Hematopoietic multipotent progenitor cell treated with erythropoietin and hydrocortisone succinate and interleukin-3 and kit ligand, for 6 days (in vitro differentiated cells): ENCODE measurements around the gene CRTC1.

Experiments
- DNase-seq: peaks from one replicate; pipeline ENCODE4 v3.0.0-alpha.2; 2015

Gene CRTC1, protein sequence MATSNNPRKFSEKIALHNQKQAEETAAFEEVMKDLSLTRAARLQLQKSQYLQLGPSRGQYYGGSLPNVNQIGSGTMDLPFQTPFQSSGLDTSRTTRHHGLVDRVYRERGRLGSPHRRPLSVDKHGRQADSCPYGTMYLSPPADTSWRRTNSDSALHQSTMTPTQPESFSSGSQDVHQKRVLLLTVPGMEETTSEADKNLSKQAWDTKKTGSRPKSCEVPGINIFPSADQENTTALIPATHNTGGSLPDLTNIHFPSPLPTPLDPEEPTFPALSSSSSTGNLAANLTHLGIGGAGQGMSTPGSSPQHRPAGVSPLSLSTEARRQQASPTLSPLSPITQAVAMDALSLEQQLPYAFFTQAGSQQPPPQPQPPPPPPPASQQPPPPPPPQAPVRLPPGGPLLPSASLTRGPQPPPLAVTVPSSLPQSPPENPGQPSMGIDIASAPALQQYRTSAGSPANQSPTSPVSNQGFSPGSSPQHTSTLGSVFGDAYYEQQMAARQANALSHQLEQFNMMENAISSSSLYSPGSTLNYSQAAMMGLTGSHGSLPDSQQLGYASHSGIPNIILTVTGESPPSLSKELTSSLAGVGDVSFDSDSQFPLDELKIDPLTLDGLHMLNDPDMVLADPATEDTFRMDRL

DNA sequence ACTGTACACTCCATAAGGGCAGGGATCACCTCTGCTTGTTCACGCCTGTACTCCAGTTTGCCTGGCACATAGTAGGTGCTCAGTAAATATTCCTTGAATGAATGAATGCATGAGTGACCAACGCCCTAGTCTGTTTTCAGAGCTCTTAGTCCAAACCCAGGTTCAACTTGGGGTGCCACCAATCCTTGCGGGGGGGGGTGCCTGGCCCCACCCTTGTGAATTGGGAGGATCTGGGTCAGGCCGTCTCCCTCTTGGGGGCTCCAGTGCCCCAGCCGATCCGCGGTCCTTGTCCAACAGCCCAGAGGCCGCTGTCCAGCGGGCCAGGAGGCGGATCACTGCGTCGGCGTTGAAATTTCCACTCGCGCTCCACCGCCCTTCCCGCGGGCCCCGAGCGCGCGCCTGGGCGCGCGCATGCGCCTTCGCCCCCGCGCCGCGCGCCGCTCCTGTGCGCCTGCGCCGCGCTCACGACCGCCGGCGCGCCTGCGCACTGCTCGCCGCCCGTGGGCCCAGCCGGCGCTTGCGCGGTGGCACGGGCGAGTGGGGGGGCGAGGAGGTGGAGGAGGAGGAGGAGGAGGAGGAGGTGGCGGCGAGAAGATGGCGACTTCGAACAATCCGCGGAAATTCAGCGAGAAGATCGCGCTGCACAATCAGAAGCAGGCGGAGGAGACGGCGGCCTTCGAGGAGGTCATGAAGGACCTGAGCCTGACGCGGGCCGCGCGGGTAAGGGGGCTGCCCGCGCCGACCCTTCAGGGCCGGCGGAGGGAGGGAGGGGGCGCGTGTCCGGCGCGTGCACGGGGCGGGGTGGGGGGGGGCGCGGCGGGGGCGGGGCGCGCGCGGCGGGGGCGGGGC is at the start of gene CRTC1:
Gene CRTC1, plus strand, starts transcription at position 572 of the 849 bp plus-strand sequence. Its CDS starts 23 bp downstream, at position 595.
- peak; percentile 92 for DNase-seq

DNA sequence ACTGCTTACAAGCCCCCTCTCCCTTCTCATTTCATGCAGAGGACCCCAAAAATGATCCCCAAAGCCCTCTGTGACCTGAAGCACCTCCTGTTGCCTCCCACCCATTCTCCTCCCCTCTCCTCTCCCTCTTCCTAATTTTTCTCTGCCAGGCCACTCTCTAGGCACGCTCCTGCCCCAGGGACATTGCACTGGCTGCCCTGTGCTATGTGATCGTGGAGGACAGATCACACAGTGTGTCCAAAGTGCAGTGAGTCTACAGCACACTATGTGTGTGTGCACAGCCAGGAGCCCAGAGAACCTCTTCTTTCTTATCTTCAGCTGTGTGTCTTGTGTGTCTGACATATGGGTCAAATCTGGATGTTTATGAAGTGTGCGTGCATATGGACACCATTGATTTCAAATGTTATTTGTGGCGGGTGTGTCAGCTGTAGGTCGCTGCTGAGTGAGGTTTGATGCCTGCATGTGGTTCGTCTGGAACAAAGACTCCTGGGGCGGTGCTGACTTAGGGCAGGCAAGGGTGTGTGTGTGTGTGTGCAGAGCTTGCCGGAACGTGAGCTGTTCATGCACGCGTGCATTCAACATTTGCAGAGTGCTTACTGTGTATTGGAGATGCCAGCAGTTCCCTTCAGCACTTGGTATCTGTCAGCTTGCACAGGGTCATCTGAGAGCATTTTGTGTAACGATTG is 48.7 kb upstream of the CRTC1 start:
- no peak for DNase-seq

DNA sequence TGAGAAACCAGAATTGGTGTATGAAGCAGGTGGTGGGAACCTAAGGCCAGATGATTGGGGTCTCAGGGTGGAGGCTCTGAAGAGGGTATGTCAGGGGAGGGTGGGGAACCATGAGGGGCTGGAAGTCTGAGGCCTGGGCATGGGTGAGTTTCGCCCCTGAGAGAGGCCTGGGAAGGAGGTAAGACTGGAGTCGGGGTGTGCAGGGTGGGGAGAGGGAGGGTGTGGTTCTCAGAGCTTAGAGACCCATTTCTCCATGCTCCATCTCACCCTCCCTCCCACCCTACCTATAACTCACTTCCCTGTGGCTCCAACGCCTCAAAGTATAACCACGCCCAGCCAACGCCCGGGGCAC is 47.7 kb upstream of the CRTC1 start:
- DNase-seq = no peak

DNA sequence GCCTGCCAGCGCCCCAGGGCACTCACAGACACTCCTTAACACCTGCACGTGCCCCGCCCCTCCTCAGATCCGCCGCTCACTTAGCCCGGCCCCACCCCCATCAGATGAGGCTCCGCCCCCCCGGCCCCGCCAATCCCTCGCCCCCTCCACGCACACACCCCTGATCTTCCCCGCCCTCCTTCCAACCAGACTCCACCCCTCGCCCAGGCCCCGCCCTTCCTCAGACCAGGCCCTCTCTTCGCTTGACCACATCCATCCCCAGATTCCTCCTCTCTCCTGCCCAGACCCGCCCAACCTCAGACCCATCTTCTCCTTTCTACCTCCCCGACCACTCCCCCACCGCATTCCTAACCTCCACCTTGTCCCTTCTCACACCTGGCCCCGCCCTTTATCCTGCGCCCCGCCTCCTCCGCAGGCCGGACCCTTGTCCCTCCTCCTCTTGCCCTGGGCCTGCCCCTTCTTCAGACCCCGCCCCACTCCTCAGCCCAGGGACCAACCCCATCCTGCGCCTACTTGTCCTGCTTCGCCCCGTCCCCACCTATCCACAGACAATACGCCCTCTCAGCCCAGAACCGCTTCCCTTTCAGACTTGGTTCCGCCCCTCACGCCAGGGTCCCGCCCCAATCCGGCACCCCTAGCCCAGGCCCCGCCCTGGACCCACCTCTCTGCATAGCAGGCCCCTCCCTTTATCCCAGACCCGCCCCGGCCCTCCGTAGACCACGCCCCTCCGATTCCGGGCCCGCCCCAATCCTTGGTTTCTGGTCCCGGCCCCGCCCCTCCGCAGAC is 47.1 kb upstream of the CRTC1 start:
- DNase-seq = peak; percentile 99

DNA sequence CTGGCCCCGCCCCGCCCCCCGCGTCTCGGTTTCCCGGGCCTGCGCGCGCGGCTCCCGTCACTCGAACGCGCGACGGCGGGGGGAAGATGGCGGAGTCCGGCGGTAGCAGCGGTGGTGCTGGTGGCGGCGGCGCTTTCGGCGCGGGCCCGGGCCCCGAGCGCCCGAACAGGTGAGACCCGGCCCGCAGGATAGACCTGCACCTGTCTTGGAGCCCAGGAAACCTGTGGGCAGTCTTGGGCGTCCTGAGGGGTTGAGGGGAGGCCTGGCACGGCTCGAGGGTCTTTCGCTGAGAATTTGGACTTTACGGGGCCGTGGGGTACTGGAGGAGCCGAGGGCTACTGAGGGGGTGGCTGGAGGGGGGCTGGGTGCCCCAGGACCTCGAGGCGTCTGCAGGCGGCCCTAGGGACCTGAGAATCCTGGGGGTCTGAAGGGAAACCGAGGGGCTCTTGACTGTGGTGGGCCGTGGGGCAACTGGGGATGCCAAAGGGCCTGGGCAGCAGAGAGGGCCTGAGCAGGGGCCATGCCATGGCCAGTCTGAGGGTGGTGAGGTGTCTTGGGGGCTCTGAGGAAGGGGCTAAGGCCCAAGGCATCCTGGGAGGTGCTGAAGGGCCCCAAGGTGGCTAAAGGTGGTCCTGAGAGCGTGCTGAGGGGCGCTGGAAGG is 46.4 kb upstream of the CRTC1 start, which contains the start of gene KLHL26:
Gene KLHL26, plus strand, starts transcription at position 60 of the 661 bp plus-strand sequence. Its CDS starts 27 bp downstream, at position 87.
- DNase-seq = no peak

DNA sequence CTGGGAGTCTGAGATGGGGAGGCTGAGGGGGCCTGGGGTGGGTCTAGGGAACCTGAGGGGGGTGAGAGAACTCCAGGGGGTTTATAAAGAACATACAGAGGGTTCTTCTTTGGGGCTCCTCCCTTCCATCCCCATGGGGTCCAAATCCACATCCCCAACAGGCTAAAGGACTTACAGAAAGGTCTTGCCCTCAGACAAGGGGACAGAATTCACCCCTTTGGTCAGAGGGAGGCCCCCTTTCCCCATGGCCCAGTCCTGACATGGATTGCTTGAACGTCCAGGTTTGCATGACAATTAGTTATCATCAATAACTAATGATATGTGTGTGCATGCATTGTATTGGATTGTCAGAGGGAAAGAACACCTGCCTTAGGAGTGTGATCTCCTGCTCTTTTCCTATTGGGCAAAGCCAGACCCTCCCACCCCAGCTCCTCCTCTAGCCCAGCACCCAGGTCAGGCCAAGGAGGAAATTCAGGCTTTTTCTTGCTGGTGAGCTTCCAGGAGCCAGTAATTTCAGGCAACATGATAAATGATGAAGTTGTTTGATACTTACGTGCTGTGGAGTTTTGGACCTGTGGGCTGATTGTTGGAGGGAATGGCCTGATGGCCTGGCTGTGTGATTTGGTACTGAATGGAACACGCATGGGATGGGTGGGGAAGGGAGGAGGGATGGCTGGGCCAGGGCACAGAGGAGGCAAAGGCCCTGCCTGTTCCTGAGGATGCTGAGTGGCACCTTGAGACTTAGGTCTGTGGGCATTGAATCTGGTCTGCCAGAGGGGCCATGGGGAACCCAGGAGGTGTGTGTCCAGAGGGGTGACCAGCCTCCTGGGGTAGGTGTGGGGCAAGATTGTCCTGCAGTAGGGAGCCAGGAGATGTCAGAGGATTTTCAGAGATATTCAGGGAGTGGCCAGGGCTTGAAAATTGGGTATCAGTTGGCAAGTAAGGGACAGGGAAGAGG is 45.5 kb upstream of the CRTC1 start:
- DNase-seq = peak; percentile 50

DNA sequence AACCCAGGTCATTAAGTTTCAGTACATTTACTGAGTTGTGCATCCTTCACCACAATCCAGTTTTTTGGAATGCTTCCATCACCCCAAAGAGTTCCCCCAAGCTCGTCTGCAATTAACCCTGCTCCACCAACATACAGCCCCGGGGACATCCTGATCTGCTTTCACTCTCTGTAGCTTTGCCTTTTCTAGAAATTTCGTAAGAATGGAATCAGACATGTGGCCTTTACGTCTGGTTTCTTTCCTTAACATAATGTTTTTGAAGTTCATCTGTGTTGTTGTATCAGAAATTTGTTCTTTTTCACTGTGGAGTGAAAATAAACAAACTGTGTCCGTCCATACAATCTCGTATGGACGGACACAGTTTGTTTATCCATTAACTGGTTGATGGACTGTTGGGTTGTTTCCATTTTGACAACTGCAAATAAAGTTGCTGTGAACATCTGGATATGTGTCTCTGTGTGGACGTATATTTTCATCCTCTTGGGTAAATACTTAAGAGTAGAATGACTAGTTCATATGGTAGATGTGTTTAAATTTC is 43.7 kb upstream of the CRTC1 start:
- DNase-seq = no peak

DNA sequence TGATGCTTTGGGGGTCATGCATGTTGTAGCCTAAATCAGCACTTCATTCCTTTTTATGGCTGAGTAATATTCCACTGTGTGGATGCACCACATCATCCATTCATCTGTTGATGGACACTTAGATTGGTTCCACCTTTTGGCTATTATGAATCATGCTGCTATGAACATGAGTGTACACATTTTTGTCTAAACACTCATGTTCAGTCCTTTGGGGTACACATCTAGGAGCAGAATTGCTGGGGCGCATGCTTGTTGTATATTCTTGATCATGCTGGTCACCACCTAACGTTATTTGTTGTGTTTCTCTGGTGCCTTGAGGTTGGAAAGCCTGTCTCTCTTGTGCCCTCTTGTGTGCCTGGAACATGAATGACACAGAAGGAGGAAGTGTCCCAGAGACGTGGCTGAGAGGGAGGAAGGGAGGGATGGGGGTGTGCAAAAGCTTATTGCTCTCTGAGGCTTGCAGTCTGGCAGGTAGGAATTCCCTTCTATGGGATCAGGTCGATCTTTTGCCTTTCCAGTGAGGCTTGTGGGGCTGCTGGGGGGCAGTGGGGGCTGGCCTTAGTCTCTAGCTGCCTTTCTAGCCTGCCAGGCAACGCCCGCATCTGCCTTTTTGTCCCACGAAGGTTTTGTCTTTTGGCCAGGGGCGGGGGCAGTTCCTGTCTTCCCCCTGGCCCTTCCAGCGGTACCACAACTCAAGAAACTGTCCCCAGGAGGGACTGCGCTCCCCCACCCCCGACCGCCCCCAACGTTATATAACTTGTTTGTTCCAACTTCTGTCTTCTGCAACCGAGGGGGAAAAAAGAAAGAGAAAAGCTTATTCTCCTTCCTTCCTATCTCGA is 39.1 kb upstream of the CRTC1 start:
- DNase-seq = peak; percentile 79

DNA sequence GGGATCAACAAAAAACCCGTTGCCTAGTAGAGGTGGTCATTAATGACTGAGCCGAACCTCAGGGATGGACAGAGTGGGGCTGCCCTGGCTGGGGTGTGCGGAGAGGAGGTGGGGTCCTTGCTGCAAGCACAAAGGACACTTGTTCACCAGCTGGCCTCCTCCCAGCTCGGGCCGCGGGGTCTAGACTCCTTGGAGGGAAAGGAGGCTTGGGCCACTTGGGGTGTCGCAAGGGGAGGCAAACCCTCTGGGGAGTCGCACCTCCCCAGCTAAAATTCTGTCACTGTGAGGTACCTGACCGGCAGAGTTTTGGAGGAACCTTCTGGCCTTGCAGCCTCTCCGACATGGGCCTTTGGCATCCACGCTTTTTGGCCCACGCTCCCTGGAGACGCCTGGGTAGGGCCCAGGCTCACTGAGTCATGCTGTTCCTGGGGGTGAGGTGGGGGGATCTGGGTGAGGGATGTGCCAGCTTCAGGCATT is 38.4 kb upstream of the CRTC1 start:
- no peak for DNase-seq

DNA sequence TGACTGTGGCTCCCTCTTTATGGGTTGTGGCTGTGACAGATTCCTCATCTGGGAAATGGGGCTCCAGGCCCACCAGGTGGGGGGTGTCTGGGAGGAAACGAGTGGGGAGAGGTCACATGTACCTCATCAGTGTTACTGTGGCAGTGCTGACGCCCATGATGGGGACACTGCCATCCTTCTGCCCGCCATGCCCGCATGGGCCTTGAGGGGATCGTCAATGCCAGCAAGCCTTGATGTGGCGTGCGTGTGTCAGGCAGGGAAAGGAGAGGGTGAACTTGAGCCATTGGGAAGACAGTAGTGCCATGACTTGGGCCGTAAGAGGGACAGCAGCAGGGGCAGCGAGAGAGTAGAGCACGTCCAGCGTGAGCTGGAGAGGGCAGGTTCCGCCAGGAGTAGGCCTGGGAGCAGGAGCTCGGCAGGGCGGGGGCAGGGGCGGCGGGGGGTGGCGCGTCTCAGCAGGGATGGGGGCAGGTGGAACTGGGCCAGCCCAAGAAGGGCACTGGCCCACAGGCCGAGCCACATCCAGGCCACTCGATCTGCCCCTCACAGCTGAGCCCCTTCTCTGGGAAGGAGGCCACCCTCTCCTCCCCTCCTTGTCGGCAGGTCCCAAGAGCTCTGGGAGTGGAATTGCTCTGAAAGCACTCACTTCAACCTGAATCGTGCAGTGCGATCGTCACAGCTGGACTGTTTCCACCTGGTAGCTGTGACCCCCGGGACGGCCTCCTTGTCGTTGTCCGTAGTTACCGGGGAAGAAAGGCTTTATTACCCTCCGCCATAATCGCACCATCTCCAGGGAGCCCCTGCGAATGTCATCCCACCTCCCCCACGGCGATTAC is 36.7 kb upstream of the CRTC1 start:
- no peak for DNase-seq

DNA sequence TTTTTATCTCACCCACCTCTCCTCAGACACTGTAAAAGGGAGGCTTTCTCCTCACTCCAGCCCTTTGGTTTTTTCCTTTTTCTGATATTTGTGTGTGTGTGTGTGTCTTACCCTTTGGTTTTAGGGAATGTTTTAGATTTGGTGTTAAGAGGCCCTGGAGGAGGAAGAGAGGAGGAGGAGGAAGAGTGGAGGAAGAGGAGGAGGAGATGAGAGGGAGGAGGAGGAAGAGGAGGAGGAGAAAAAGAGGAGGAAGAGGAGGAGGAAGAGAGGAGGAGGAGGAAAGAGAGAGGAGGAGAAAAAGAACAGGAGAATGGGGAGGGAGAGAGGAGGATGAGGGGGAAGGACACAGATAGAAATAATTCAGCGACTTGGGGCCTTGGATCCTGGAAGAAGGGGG is 36.1 kb upstream of the CRTC1 start:
- no peak for DNase-seq

DNA sequence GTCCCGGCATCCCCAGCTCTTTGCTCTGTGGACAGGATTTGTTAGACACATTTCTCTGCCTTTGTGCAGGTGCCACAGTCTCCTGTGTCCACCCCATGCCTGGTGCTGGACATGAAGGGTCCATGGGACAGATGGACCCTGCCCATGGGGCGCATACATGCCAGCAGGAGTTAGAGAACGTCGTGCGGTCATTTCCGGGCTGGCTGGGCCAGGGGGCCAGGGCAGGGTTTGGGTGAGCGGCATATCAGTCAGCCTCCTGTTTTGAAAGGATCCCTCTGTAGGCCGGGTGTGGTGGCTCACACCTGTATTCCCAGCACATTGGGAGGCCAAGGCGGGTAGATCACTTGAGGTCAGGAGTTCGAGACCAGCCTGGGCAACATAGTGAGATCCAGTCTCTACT is 35.7 kb upstream of the CRTC1 start:
- DNase-seq = no peak

DNA sequence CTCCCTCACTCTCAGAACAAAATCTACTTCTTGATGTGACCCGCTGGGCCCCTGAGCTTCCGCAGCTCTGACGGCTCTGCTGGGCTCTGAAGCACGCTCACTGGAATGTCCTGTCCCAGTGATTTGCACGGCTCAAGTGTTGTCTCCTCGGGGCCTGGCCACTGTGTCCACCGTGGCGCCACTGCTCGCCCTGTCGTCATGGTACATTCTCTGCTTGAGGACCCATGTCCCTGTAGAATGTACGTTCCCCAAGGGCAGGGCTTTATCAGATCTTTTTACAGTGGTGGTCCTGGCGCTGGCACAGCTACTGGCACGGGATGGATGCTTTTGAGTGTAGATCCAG is 34.5 kb upstream of the CRTC1 start:
- DNase-seq = no peak

DNA sequence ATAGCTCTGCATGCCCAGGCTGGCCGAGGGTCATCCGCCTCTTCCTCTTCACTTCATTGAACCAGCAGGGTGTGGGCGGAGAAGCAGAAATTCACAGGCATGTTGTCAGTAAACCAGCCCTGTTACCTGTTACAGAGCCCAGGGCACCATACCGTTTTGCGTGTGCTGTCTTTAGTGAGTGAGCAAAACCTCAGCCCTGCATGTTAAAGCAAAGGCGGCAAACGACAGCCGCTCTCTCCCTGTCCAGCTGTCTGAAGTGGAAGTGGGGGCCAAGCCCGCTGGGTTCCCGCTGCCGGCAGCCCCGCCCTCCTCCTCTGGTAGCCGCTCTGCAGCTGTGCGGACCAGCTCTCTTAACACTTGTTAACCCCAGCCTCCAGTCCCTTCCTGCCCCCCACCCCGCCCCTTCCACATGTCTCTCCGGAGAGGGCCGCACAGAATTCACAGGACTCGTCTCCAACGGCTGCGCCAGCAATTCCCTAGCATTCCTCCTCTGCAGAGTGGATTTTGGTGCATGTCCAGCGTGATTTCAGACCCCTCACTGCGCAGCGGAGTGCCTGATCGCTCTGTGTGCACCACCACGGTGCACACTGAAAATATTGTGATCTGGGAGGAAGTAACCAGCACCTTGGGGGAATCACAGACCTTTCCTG is 34.0 kb upstream of the CRTC1 start:
- DNase-seq = peak; percentile 57

DNA sequence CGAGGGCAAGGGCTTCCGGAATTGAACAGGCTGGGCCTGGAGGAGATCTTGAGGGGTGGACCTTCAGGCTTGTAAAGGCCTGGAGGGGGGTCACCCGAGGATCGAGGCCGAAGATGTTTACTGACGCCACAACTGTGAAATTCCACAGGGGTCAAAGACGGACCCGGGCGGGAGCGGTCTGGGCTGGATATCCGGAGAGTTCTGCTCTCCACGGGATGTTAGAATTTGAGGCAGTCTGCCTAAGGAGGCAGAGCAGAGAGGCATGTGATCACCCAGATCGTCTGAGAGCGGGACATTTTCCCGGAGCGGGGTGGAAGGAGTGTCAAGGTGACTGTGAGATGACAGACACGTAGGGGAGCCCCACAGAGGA is 33.5 kb upstream of the CRTC1 start:
- DNase-seq = no peak

DNA sequence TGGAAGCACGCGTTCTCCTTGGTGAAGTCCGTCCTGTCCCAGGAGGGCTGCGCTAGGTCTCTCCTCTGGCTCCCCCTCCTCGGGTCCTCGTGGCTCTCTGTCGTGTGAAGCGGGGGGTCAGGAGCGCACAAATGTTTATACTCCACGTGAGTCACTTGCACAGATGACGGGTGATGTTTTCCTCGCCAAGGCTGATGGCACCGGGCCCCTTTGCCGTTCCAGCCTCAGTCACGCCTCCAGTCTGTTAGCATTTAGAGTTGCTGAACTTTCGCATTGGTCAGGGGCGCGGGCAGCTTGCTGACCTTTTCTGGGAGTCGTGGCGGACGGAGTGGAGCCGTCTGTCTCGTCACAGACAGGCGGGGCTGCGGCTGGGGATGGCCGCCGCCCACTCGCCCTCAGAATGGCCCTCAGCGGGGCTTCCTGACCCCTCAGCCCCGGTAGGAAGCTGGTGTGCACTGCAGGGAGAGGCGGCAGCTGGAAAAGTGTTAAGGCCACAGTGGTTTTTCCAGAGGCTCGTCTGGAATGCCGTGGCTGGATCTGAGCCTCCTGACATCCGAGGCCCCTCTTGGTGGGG is 32.9 kb upstream of the CRTC1 start:
- DNase-seq = no peak

DNA sequence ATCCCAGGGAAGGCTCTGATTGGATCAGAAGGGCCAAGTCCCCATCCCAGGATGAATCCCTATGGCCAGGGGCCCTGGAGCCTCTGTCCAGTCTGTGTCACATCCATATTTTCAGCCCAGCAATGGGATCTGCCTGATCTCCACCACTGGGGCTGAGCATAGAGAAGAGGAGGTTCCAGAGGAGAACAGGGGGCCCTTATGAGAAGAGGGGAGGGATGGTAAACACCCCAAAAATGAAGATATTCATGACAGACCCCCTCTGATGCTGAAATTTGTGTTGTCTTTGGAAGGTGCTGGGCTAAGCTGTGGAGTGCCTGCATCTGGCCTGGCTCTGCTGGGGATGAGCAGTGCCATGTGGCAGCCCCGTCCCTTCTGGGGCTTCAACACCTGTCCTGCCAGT is 32.2 kb upstream of the CRTC1 start:
- DNase-seq = no peak
